Panc1 (cell line): ENCODE results near the gene POLDIP3. TPM values are rescaled to one million over a fixed set of nuclear protein-coding genes. Genes with fewer than 3 reads are reported as not detected.

Source experiments
- ATAC-seq: fragments of 200-7000 bp; cut with Tn5 transposase; 2 replicates; pipeline ENCODE4 v1.9.1; 2020; ENCODE audit warnings: mild to moderate bottlenecking, moderate library complexity
- BruUV-seq: library from RNA; stranded (reverse); fragments of 400-500 nt; replicated peaks from 2 replicates; lab custom pipeline; 2021; lab: Mats Ljungman, UMichigan
- CTCF ChIA-PET: fragments of 300-600 bp; sonication (Branson Sonifier 250); formaldehyde crosslinking; loops from one replicate; lab custom pipeline; 2022; ENCODE audit warnings: antibody characterized with exemption; lab: Charles Lee
- POLR2A ChIA-PET: fragments of 300-600 bp; sonication (Branson Sonifier 250); formaldehyde crosslinking; loops from one replicate; lab custom pipeline; 2022; ENCODE audit warnings: antibody characterized with exemption; lab: Charles Lee
- DNase-seq: peaks from one replicate; pipeline ENCODE4 v3.0.0-alpha.2; 2010; ENCODE audit warnings: low read depth, low spot score
- H3K27ac ChIP-seq: 2 replicates; pipeline ENCODE4 v1.5.1; 2011; ENCODE audit warnings: mild to moderate bottlenecking, low read length, inconsistent platforms
- H3K27me3 ChIP-seq: fragments of 200-500 bp; sonication (Bioruptor generic); 2 replicates; pipeline ENCODE4 v1.6.0; 2014; ENCODE audit warnings: low read length, inconsistent platforms; ENCODE audit not compliant: control insufficient read depth, insufficient read depth
- H3K36me3 ChIP-seq: fragments of 200-500 bp; sonication (Bioruptor generic); 2 replicates; pipeline ENCODE4 v1.5.1; 2014; ENCODE audit warnings: inconsistent platforms, mild to moderate bottlenecking, low read length, moderate library complexity; ENCODE audit not compliant: control insufficient read depth, insufficient read depth
- H3K4me1 ChIP-seq: 2 replicates; pipeline ENCODE4 v1.5.1; 2011; ENCODE audit warnings: inconsistent platforms, mild to moderate bottlenecking, low read length, moderate library complexity; ENCODE audit not compliant: control insufficient read depth, insufficient read depth
- H3K4me3 ChIP-seq, 2 experiments: 2 replicates each; pipeline ENCODE4 v1.5.1; 2011 to 2012; ENCODE audit warnings: low read depth in 2 of 2, low read length in 2 of 2, mild to moderate bottlenecking in 2 of 2, inconsistent platforms in 1 of 2, moderate library complexity in 1 of 2
- H3K9me3 ChIP-seq: fragments of 200-500 bp; sonication (Bioruptor generic); 2 replicates; pipeline ENCODE4 v1.5.1; 2014; ENCODE audit warnings: low read depth, mild to moderate bottlenecking, inconsistent platforms, low read length, moderate library complexity; ENCODE audit not compliant: control insufficient read depth, insufficient read depth
- CTCF ChIP-seq: fragments of 450-650 bp; IDR thresholded peaks from 2 replicates; pipeline ENCODE4 v1.5.1; 2017; ENCODE audit warnings: mild to moderate bottlenecking
- POLR2AphosphoS5 ChIP-seq: IDR thresholded peaks from 2 replicates; pipeline ENCODE4 v1.6.1; 2012; ENCODE audit warnings: mild to moderate bottlenecking, low read depth, low read length, moderate library complexity
- SIN3A ChIP-seq: IDR thresholded peaks from 2 replicates; pipeline ENCODE4 v1.6.1; 2012; ENCODE audit warnings: low read depth, mild to moderate bottlenecking, low read length, moderate library complexity, borderline replicate concordance; ENCODE audit not compliant: insufficient read depth
- TCF7L2 ChIP-seq: IDR thresholded peaks from 2 replicates; pipeline ENCODE4 v1.6.1; 2011; ENCODE audit warnings: mild to moderate bottlenecking, low read depth, low read length, inconsistent platforms
- in situ Hi-C: cut with HindIII; loops from 2 replicates; pipeline ENCODE4 v1.10.0; 2016; ENCODE audit warnings: low sequenced_read_pairs, low pct_unique_long_range_greater_than_20kb
- intact Hi-C: fragments of 100-400 bp; cut with micrococcal nuclease; formaldehyde crosslinking; loops from one replicate; pipeline ENCODE4 v1.10.0; 2022; ENCODE audit not compliant: unreplicated experiment
- total RNA-seq: library from RNA; stranded (reverse); gene quantifications from one replicate; pipeline ENCODE4 v1.2.1, GENCODE V29; 2021; ENCODE audit not compliant: unreplicated experiment
- TF ChIP-seq, protein P1 (sequence below), 2 experiments: IDR thresholded peaks; 2 replicates each; pipeline ENCODE4 v1.6.1; 2011 to 2012; ENCODE audit warnings: low read depth in 2 of 2, control low read depth in 1 of 2, low read length in 1 of 2, mild to moderate bottlenecking in 1 of 2, moderate library complexity in 1 of 2; ENCODE audit not compliant: insufficient read depth in 1 of 2

The POLDIP3 gene
- total RNA-seq, 1 experiment from 2014 or later = 46.6 TPM

DNA sequence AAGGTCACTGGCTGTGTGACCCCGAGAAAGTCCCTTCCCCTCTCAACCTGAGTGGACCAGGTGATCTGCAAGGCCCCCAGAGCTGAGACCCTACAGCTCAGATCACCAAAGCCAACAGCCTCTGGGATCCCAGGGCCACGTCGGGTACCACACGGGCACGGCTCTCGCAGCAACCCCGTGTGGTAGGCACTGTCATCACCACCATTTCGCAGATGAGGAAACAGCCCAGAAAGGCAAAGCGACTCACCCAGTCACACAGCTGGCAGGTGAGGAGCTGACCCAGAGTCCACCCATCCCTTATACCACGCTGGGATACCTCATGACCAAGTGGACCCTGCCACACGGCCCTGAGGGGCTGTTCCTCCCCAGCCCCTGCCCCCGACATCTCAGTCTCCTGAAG is 22.9 kb upstream of the POLDIP3 start:
- in situ Hi-C loops = no loop called here
- no peak for ATAC-seq
- no peaks in the 10 kb centered on the region; the same call in 1 of the 2 replicates for H3K36me3 ChIP-seq
- no peak overlapping the region for H3K4me3 ChIP-seq
- ChIA-PET POLR2A (no interaction called here), CTCF (no interaction called here)
- no peaks in the 10 kb centered on the region for H3K27me3 ChIP-seq
- no peak for DNase-seq
- intact Hi-C loops = no loop called here
- no peak overlapping the region for H3K27ac ChIP-seq
- H3K4me1 ChIP-seq = peaks cover 6% of the 10 kb centered on the region; the same call in 1 of the 2 replicates
- no TSS peak for BruUV-seq
- TF ChIP-seq POLR2AphosphoS5 (no peak), CTCF (no peak), TCF7L2 (no peak), SIN3A (no peak)
- TF ChIP-seq, protein P1, sequence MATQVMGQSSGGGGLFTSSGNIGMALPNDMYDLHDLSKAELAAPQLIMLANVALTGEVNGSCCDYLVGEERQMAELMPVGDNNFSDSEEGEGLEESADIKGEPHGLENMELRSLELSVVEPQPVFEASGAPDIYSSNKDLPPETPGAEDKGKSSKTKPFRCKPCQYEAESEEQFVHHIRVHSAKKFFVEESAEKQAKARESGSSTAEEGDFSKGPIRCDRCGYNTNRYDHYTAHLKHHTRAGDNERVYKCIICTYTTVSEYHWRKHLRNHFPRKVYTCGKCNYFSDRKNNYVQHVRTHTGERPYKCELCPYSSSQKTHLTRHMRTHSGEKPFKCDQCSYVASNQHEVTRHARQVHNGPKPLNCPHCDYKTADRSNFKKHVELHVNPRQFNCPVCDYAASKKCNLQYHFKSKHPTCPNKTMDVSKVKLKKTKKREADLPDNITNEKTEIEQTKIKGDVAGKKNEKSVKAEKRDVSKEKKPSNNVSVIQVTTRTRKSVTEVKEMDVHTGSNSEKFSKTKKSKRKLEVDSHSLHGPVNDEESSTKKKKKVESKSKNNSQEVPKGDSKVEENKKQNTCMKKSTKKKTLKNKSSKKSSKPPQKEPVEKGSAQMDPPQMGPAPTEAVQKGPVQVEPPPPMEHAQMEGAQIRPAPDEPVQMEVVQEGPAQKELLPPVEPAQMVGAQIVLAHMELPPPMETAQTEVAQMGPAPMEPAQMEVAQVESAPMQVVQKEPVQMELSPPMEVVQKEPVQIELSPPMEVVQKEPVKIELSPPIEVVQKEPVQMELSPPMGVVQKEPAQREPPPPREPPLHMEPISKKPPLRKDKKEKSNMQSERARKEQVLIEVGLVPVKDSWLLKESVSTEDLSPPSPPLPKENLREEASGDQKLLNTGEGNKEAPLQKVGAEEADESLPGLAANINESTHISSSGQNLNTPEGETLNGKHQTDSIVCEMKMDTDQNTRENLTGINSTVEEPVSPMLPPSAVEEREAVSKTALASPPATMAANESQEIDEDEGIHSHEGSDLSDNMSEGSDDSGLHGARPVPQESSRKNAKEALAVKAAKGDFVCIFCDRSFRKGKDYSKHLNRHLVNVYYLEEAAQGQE (IDR thresholded peaks at IDR 0.05; ENCODE audit: insufficient read depth in 1 of 2, low read depth in 2 of 2, low read length in 1 of 2) = no peak
- no peaks in the 10 kb centered on the region for H3K9me3 ChIP-seq

DNA sequence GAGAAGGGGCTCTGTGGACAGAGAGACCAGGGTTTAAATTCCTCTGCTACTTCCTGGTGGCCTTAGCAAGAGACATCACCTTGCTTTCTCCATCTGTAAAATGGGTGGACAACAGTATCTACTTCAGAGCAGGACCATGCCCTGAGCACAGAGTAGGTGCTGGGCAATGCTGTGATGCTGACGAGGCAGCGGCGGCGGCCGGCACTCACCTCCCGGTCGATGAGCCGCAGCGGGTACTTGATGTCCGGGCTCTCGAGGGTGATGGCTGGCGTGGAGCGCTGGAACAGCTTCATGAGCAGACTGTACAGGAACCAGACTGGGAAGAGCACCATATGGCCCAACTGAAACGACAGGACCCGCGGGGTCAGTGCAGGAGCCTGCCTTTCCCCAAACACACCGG is 21.8 kb upstream of the POLDIP3 start:
- Histone ChIP-seq H3K9me3 (no peaks in the 10 kb centered on the region), H3K27ac (no peak overlapping the region), H3K4me1 (peaks cover 6% of the 10 kb centered on the region; the same call in 1 of the 2 replicates), H3K27me3 (no peaks in the 10 kb centered on the region), H3K4me3 (no peak overlapping the region), H3K36me3 (no peaks in the 10 kb centered on the region; the same call in 1 of the 2 replicates)
- DNase-seq = no peak
- intact Hi-C loops (no loop called here), in situ Hi-C loops (no loop called here)
- BruUV-seq = no TSS peak
- TF ChIP-seq TCF7L2 = no peak
- TF ChIP-seq, protein P1 (IDR thresholded peaks at IDR 0.05; ENCODE audit: insufficient read depth in 1 of 2, low read depth in 2 of 2, low read length in 1 of 2) = no peak
- TF ChIP-seq CTCF = no peak
- no peak for TF ChIP-seq SIN3A
- no peak for TF ChIP-seq POLR2AphosphoS5
- POLR2A ChIA-PET = no interaction called here
- CTCF ChIA-PET = no interaction called here
- no peak for ATAC-seq
